H9 (cell line): ENCODE results near the gene CHCHD6. TPM values are rescaled to one million over a fixed set of nuclear protein-coding genes. Genes with fewer than 3 reads are reported as not detected.

Experiments
- DNase-seq: peaks from one replicate; pipeline ENCODE4 v3.0.0-alpha.2; 2017
- H2AFZ ChIP-seq: one replicate; pipeline ENCODE4 v1.6.1; 2013; ENCODE audit warnings: mild to moderate bottlenecking, low read length, control low read depth, moderate library complexity
- H2AK5ac ChIP-seq: 2 replicates; pipeline ENCODE4 v1.6.1; 2013; ENCODE audit warnings: low read length, control low read depth, mixed read lengths; ENCODE audit not compliant: insufficient read length
- H2BK120ac ChIP-seq: one replicate; pipeline ENCODE4 v1.6.1; 2013; ENCODE audit warnings: low read depth, mild to moderate bottlenecking, low read length, control low read depth, inconsistent platforms; ENCODE audit not compliant: poor library complexity, severe bottlenecking
- H2BK12ac ChIP-seq: 2 replicates; pipeline ENCODE4 v1.6.1; 2013; ENCODE audit warnings: low read length, control low read depth, mixed read lengths, low read depth; ENCODE audit not compliant: insufficient read length
- H2BK15ac ChIP-seq: 2 replicates; pipeline ENCODE4 v1.6.1; 2013; ENCODE audit warnings: low read depth, low read length, control low read depth
- H2BK20ac ChIP-seq: one replicate; pipeline ENCODE4 v1.6.1; 2013; ENCODE audit warnings: low read depth, mild to moderate bottlenecking, low read length, control low read depth, inconsistent platforms; ENCODE audit not compliant: poor library complexity, severe bottlenecking
- H2BK5ac ChIP-seq: 2 replicates; pipeline ENCODE4 v1.6.1; 2013; ENCODE audit warnings: low read length, control low read depth, mixed read lengths; ENCODE audit not compliant: insufficient read length
- H3K14ac ChIP-seq: 2 replicates; pipeline ENCODE4 v1.6.1; 2013; ENCODE audit warnings: low read length, control low read depth; ENCODE audit not compliant: insufficient read depth
- H3K18ac ChIP-seq: 2 replicates; pipeline ENCODE4 v1.6.1; 2013; ENCODE audit warnings: low read depth, mild to moderate bottlenecking, mixed read lengths, low read length, control low read depth; ENCODE audit not compliant: insufficient read length
- H3K23ac ChIP-seq: 2 replicates; pipeline ENCODE4 v1.6.1; 2013; ENCODE audit warnings: low read length, control low read depth, mixed read lengths, low read depth; ENCODE audit not compliant: insufficient read length
- H3K23me2 ChIP-seq: 2 replicates; pipeline ENCODE4 v1.6.1; 2013; ENCODE audit warnings: low read depth, mild to moderate bottlenecking, mixed read lengths, low read length, control low read depth; ENCODE audit not compliant: insufficient read length, poor library complexity, severe bottlenecking
- H3K27ac ChIP-seq: 2 replicates; pipeline ENCODE4 v1.5.1; 2013; ENCODE audit warnings: low read length, control low read depth, mixed read lengths, low read depth; ENCODE audit not compliant: insufficient read length
- H3K27me3 ChIP-seq: 2 replicates; pipeline ENCODE4 v1.6.1; 2013; ENCODE audit warnings: low read length, control low read depth, inconsistent platforms; ENCODE audit not compliant: insufficient read depth
- H3K4ac ChIP-seq: 2 replicates; pipeline ENCODE4 v1.6.1; 2013; ENCODE audit warnings: low read depth, mild to moderate bottlenecking, control low read depth, inconsistent platforms, low read length, moderate library complexity
- H3K4me1 ChIP-seq: 2 replicates; pipeline ENCODE4 v1.6.1; 2013; ENCODE audit warnings: low read length, control low read depth, inconsistent platforms; ENCODE audit not compliant: insufficient read depth
- H3K4me2 ChIP-seq: 2 replicates; pipeline ENCODE4 v1.6.1; 2013; ENCODE audit warnings: low read length, control low read depth, mixed read lengths; ENCODE audit not compliant: insufficient read length, insufficient read depth
- H3K56ac ChIP-seq: 2 replicates; pipeline ENCODE4 v1.6.1; 2013; ENCODE audit warnings: low read depth, mild to moderate bottlenecking, mixed read lengths, low read length, control low read depth; ENCODE audit not compliant: insufficient read length
- H3K79me1 ChIP-seq: 2 replicates; pipeline ENCODE4 v1.6.1; 2013; ENCODE audit warnings: low read depth, mild to moderate bottlenecking, moderate library complexity, low read length, control low read depth, inconsistent platforms; ENCODE audit not compliant: insufficient read depth, poor library complexity, severe bottlenecking
- H3K79me2 ChIP-seq: 2 replicates; pipeline ENCODE4 v1.6.1; 2013; ENCODE audit warnings: low read length, control low read depth, inconsistent platforms; ENCODE audit not compliant: insufficient read depth
- H3K9ac ChIP-seq: 2 replicates; pipeline ENCODE4 v1.6.1; 2013; ENCODE audit warnings: low read length, control low read depth, mixed read lengths; ENCODE audit not compliant: insufficient read length; ENCODE audit errors: extremely low read depth
- H3K9me3 ChIP-seq: one replicate; pipeline ENCODE4 v1.6.1; 2013; ENCODE audit warnings: low read depth, low read length, inconsistent platforms; ENCODE audit not compliant: control insufficient read depth
- H3T11ph ChIP-seq: one replicate; pipeline ENCODE4 v1.6.1; 2013; ENCODE audit warnings: mild to moderate bottlenecking, low read length, control low read depth, inconsistent platforms
- H4K20me1 ChIP-seq: one replicate; pipeline ENCODE4 v1.6.1; 2013; ENCODE audit not compliant: control insufficient read depth, insufficient read length, insufficient read depth
- H4K5ac ChIP-seq: 2 replicates; pipeline ENCODE4 v1.6.1; 2013; ENCODE audit warnings: low read depth, mild to moderate bottlenecking, mixed read lengths, low read length, control low read depth; ENCODE audit not compliant: insufficient read length
- H4K8ac ChIP-seq: replicated peaks from 2 replicates; pipeline ENCODE4 v1.6.1; 2013; ENCODE audit warnings: low read length, control low read depth, mixed read lengths, low read depth; ENCODE audit not compliant: insufficient read length
- H4K91ac ChIP-seq: 2 replicates; pipeline ENCODE4 v1.6.1; 2013; ENCODE audit warnings: low read depth, mild to moderate bottlenecking, moderate library complexity, mixed read lengths, low read length, control low read depth; ENCODE audit not compliant: insufficient read length
- H3K27ac Mint-ChIP-seq, 3 experiments: 2 replicates in 2 of 3; 3 replicates in 1 of 3; pipeline ENCODE4 v1.8.0; 2020 to 2021; ENCODE audit warnings: mixed read lengths in 3 of 3, mild to moderate bottlenecking in 1 of 3, moderate library complexity in 1 of 3
- H3K27me3 Mint-ChIP-seq: 2 replicates; pipeline ENCODE4 v1.8.0; 2021; ENCODE audit warnings: low read depth, mild to moderate bottlenecking, moderate library complexity, mixed read lengths
- H3K36me3 Mint-ChIP-seq, 3 experiments: 2 replicates in 2 of 3; 3 replicates in 1 of 3; pipeline ENCODE4 v1.8.0; 2020 to 2021; ENCODE audit warnings: low read depth in 3 of 3, mixed read lengths in 3 of 3; ENCODE audit not compliant: insufficient read depth in 1 of 3
- H3K4me1 Mint-ChIP-seq, 2 experiments: 2 replicates each; pipeline ENCODE4 v1.8.0; 2020; ENCODE audit warnings: mixed read lengths in 2 of 2
- H3K4me3 Mint-ChIP-seq, 2 experiments: 2 replicates in 1 of 2; 3 replicates in 1 of 2; pipeline ENCODE4 v1.8.0; 2020 to 2021; ENCODE audit warnings: mild to moderate bottlenecking in 2 of 2, mixed read lengths in 2 of 2, moderate library complexity in 1 of 2
- H3K9me3 Mint-ChIP-seq, 2 experiments: 2 replicates in 1 of 2; 3 replicates in 1 of 2; pipeline ENCODE4 v1.8.0; 2020; ENCODE audit warnings: mild to moderate bottlenecking in 2 of 2, mixed read lengths in 2 of 2, moderate library complexity in 1 of 2
- WGBS: extraction: QIAGEN DNeasy Blood & Tissue Kit; methylation state at CpG from one replicate; pipeline ENCODE4 v1.1.7; 2013; ENCODE audit warnings: missing lambda C conversion rate, low lambda C conversion rate, mixed read lengths; ENCODE audit not compliant: insufficient read length; ENCODE audit errors: extremely low coverage; 5-methylcytosine and 5-hydroxymethylcytosine counted together
- total RNA-seq: library from RNA; stranded (reverse); gene quantifications from 2 replicates; pipeline ENCODE4 v1.2.1, GENCODE V29; 2021
- TF ChIP-seq, protein P1 (sequence below): fragments of 200-600 bp; sonication (generic); conservative IDR thresholded peaks from 3 replicates; pipeline ENCODE4 v1.8.0; 2021; ENCODE audit warnings: antibody characterized with exemption, mild to moderate bottlenecking

The CHCHD6 gene
- total RNA-seq, 1 experiment from 2014 or later = 34.2 TPM

GRCh38 chr3:126955004-126955790 lies 251.2 kb downstream of the CHCHD6 start:
- no peak for DNase-seq
- no peak overlapping the region for H3K4ac ChIP-seq
- Mint-ChIP-seq H3K36me3 (no peaks in the 10 kb centered on the region), H3K27me3 (no peaks in the 10 kb centered on the region), H3K4me3 (no peak overlapping the region), H3K27ac (peak overlapping the region in 1 of 3 experiments; percentile 60; a peak in 1 of 7 replicates), H3K4me1 (peaks cover 13 to 15% of the 10 kb centered on the region in 2 experiments), H3K9me3 (no peaks in the 10 kb centered on the region)
- H2AK5ac ChIP-seq = no peak overlapping the region
- H4K8ac ChIP-seq = no peak overlapping the region
- no peak overlapping the region for H3K23ac ChIP-seq
- no peak overlapping the region for H3K27ac ChIP-seq
- no peak overlapping the region for H2BK120ac ChIP-seq
- H3K9me3 ChIP-seq = no peaks in the 10 kb centered on the region
- no peaks in the 10 kb centered on the region for H3K79me1 ChIP-seq
- no peak overlapping the region for H2BK15ac ChIP-seq
- no peak overlapping the region for H2BK12ac ChIP-seq
- H3K27me3 ChIP-seq = no peaks in the 10 kb centered on the region
- H3K23me2 ChIP-seq = no peaks in the 10 kb centered on the region
- H3K14ac ChIP-seq = no peak overlapping the region
- no peak overlapping the region for H3K4me2 ChIP-seq
- no peak overlapping the region for H2BK5ac ChIP-seq
- no peaks in the 10 kb centered on the region for H4K20me1 ChIP-seq
- TF ChIP-seq, protein P1, sequence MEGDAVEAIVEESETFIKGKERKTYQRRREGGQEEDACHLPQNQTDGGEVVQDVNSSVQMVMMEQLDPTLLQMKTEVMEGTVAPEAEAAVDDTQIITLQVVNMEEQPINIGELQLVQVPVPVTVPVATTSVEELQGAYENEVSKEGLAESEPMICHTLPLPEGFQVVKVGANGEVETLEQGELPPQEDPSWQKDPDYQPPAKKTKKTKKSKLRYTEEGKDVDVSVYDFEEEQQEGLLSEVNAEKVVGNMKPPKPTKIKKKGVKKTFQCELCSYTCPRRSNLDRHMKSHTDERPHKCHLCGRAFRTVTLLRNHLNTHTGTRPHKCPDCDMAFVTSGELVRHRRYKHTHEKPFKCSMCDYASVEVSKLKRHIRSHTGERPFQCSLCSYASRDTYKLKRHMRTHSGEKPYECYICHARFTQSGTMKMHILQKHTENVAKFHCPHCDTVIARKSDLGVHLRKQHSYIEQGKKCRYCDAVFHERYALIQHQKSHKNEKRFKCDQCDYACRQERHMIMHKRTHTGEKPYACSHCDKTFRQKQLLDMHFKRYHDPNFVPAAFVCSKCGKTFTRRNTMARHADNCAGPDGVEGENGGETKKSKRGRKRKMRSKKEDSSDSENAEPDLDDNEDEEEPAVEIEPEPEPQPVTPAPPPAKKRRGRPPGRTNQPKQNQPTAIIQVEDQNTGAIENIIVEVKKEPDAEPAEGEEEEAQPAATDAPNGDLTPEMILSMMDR = no peak
- no peak overlapping the region for H3K9ac ChIP-seq
- no peak overlapping the region for H2BK20ac ChIP-seq
- H3T11ph ChIP-seq = no peak overlapping the region
- no peak overlapping the region for H3K18ac ChIP-seq
- no peak overlapping the region for H4K91ac ChIP-seq
- no peaks in the 10 kb centered on the region for H3K79me2 ChIP-seq
- H3K4me1 ChIP-seq = no peaks in the 10 kb centered on the region
- H2AFZ ChIP-seq = no peak overlapping the region
- WGBS = no CpG with 5 or more reads among the region's 15 CpGs
- no peak overlapping the region for H3K56ac ChIP-seq
- no peak overlapping the region for H4K5ac ChIP-seq
